ENCODE results near the gene ZNF407.
"Not testable (repeated sequence)": the region's sequence is repeated elsewhere in the genome, so short reads cannot be mapped to it uniquely, and the experiment has no call there.

Gene ZNF407

DNA sequence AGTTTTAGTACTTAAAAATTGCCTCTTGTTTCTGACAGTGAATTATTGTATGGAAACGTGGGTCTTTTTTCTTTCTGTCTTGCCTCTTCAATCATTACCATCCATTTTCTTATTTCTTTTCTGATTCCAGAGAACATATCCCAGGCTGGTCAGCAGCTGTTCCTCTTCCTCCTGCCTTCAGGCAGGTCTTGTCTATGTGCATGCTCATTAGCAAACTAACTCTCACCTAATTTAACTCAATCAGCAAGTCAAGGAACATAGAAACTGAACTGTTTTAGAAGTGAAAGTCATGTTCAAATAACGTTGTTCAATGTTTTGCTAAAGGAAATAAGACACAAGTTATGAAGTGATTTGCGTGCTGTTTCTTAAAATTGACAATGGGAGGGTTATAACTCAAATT, 369.8 kb downstream of the ZNF407 start:
- H3K4me1 ChIP-seq (ENCODE audit: low read length): no peaks in the 10 kb centered on the region
- TF ChIP-seq EZH2phosphoT487 (IDR thresholded peaks at IDR 0.05; ENCODE audit: low read length) (no peak), EZH2 (optimal IDR thresholded peaks at IDR 0.05; ENCODE audit: low read depth, low read length) (no peak)
- TF ChIP-seq, protein P1, sequence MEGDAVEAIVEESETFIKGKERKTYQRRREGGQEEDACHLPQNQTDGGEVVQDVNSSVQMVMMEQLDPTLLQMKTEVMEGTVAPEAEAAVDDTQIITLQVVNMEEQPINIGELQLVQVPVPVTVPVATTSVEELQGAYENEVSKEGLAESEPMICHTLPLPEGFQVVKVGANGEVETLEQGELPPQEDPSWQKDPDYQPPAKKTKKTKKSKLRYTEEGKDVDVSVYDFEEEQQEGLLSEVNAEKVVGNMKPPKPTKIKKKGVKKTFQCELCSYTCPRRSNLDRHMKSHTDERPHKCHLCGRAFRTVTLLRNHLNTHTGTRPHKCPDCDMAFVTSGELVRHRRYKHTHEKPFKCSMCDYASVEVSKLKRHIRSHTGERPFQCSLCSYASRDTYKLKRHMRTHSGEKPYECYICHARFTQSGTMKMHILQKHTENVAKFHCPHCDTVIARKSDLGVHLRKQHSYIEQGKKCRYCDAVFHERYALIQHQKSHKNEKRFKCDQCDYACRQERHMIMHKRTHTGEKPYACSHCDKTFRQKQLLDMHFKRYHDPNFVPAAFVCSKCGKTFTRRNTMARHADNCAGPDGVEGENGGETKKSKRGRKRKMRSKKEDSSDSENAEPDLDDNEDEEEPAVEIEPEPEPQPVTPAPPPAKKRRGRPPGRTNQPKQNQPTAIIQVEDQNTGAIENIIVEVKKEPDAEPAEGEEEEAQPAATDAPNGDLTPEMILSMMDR (IDR thresholded peaks at IDR 0.05; ENCODE audit: low read length): no peak
- H3K9me2 ChIP-seq (replicated peaks; ENCODE audit: insufficient read depth, low read length): no peaks in the 10 kb centered on the region
- H3K9me3 ChIP-seq (replicated peaks; ENCODE audit: insufficient read depth, low read length): no peaks in the 10 kb centered on the region
- no peak overlapping the region for H3K4me3 ChIP-seq (ENCODE audit: low read length)
- no peaks in the 10 kb centered on the region for H3F3A ChIP-seq (ENCODE audit: insufficient read depth, low read length)
- no peak overlapping the region for H2AFZ ChIP-seq (ENCODE audit: low read length)
- H3K4me2 ChIP-seq (ENCODE audit: low read depth, low read length): no peak overlapping the region
- H3K27me3 ChIP-seq (replicated peaks; ENCODE audit: insufficient read depth, low read length): no peaks in the 10 kb centered on the region
- H3K27ac ChIP-seq (ENCODE audit: low read length): no peak overlapping the region
- no peaks in the 10 kb centered on the region for H3K36me3 ChIP-seq (replicated peaks; ENCODE audit: insufficient read depth, low read length)
- no peak overlapping the region for H3K9ac ChIP-seq (ENCODE audit: low read length)
- no peaks in the 10 kb centered on the region for H3K79me2 ChIP-seq (ENCODE audit: low read length)
- H4K20me1 ChIP-seq (ENCODE audit: insufficient read depth, low read length): no peaks in the 10 kb centered on the region
- DNase-seq: no peak

DNA sequence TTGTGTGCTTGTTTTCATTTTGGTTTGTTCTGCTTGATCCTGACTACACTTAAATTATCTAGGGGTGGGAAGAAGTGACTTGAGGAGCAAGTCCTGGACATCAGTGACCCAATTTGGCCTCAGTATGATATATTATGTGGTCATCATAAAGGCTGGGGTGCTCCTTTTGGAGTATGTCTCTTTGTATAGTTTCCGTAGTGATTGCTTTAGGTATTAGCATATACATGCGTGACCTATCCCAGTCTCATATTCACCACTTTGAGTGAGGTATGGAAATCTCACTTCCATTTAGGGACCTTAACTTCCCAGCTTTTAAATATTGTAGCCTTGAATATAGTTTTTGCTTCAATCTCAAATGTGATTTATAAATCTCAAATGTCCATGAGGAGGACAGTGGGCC, 370.3 kb downstream of the ZNF407 start:
- no peak for TF ChIP-seq EZH2 (optimal IDR thresholded peaks at IDR 0.05; ENCODE audit: low read depth, low read length)
- TF ChIP-seq, protein P1 (IDR thresholded peaks at IDR 0.05; ENCODE audit: low read length): no peak
- TF ChIP-seq EZH2phosphoT487 (IDR thresholded peaks at IDR 0.05; ENCODE audit: low read length): no peak
- Histone ChIP-seq H3K27me3 (replicated peaks; ENCODE audit: insufficient read depth, low read length) (no peaks in the 10 kb centered on the region), H3K4me1 (ENCODE audit: low read length) (no peaks in the 10 kb centered on the region), H3K27ac (ENCODE audit: low read length) (no peak overlapping the region), H3K4me3 (ENCODE audit: low read length) (no peak overlapping the region), H3F3A (ENCODE audit: insufficient read depth, low read length) (no peaks in the 10 kb centered on the region), H3K79me2 (ENCODE audit: low read length) (no peaks in the 10 kb centered on the region), H3K9ac (ENCODE audit: low read length) (no peak overlapping the region), H3K9me3 (replicated peaks; ENCODE audit: insufficient read depth, low read length) (no peaks in the 10 kb centered on the region), H3K9me2 (replicated peaks; ENCODE audit: insufficient read depth, low read length) (no peaks in the 10 kb centered on the region), H3K4me2 (ENCODE audit: low read depth, low read length) (no peak overlapping the region), H3K36me3 (replicated peaks; ENCODE audit: insufficient read depth, low read length) (no peaks in the 10 kb centered on the region), H4K20me1 (ENCODE audit: insufficient read depth, low read length) (no peaks in the 10 kb centered on the region), H2AFZ (ENCODE audit: low read length) (no peak overlapping the region)
- DNase-seq: no peak

DNA sequence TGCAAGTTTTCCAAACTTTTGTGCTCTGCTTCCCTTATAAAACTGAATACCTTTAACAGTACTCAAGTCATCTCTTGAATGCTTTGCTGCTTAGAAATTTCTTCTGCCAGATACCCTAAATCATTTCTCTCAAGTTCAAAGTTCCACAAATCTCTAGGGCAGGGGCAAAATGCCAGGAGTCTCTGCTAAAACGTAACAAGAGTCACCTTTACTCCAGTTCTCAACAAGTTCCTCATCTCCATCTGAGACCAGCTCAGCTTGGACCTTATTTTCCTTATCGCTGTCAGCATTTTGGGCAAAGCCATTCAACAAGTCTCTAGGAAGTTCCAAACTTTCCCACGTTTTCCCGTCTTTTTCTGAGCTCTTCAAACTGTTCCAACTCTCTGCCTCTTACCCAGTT, 373.7 kb downstream of the ZNF407 start:
- DNase-seq; H3K4me1 ChIP-seq (ENCODE audit: low read length); H3K9me3 ChIP-seq (replicated peaks; ENCODE audit: insufficient read depth, low read length); H3K79me2 ChIP-seq (ENCODE audit: low read length); H3F3A ChIP-seq (ENCODE audit: insufficient read depth, low read length); H3K9me2 ChIP-seq (replicated peaks; ENCODE audit: insufficient read depth, low read length); H3K4me2 ChIP-seq (ENCODE audit: low read depth, low read length); H3K9ac ChIP-seq (ENCODE audit: low read length); H4K20me1 ChIP-seq (ENCODE audit: insufficient read depth, low read length); H3K27me3 ChIP-seq (replicated peaks; ENCODE audit: insufficient read depth, low read length); H3K4me3 ChIP-seq (ENCODE audit: low read length); H2AFZ ChIP-seq (ENCODE audit: low read length); H3K27ac ChIP-seq (ENCODE audit: low read length); H3K36me3 ChIP-seq (replicated peaks; ENCODE audit: insufficient read depth, low read length): not testable (repeated sequence)

- not testable (repeated sequence) for H3K9me2 ChIP-seq (replicated peaks; ENCODE audit: insufficient read depth, low read length); H3K4me3 ChIP-seq (ENCODE audit: low read length); H3K36me3 ChIP-seq (replicated peaks; ENCODE audit: insufficient read depth, low read length); H3K4me2 ChIP-seq (ENCODE audit: low read depth, low read length); H3K9ac ChIP-seq (ENCODE audit: low read length); H3K27ac ChIP-seq (ENCODE audit: low read length); H3F3A ChIP-seq (ENCODE audit: insufficient read depth, low read length); H3K9me3 ChIP-seq (replicated peaks; ENCODE audit: insufficient read depth, low read length); H3K27me3 ChIP-seq (replicated peaks; ENCODE audit: insufficient read depth, low read length); H4K20me1 ChIP-seq (ENCODE audit: insufficient read depth, low read length); H3K4me1 ChIP-seq (ENCODE audit: low read length); DNase-seq; H3K79me2 ChIP-seq (ENCODE audit: low read length); H2AFZ ChIP-seq (ENCODE audit: low read length)
Measured at GRCh38 chr18:74971776-74972175, 374.1 kb downstream of the ZNF407 start.

Data from MM.1S (cell line).